ENCODE results near the gene SEPTIN8. TPM values are rescaled to one million over a fixed set of nuclear protein-coding genes. Genes with fewer than 3 reads are reported as not detected.
"Not testable (repeated sequence)": the region's sequence is repeated elsewhere in the genome, so short reads cannot be mapped to it uniquely, and the experiment has no call there.

The SEPTIN8 gene
- total RNA-seq, 1 experiment from 2014 or later, result 48.1 TPM

- DNase-seq (ENCODE audit: low spot score), result no peak
These were observed 36.0 kb upstream of the SEPTIN8 start, which contains the start of gene SOWAHA for GRCh38 chr5:132812781-132813598. Gene SOWAHA, plus strand, starts transcription at chr5:132813302. Its CDS starts 320 bp downstream, at chr5:132813622.

GRCh38 chr5:132812123-132812765 is 35.2 kb upstream of the SEPTIN8 start:
- no peak for DNase-seq (ENCODE audit: low spot score)

GRCh38 chr5:132810605-132811004 is 33.6 kb upstream of the SEPTIN8 start:
- DNase-seq (ENCODE audit: low spot score), result no peak

- no peak for DNase-seq (ENCODE audit: low spot score)
These were observed 31.8 kb upstream of the SEPTIN8 start for GRCh38 chr5:132808866-132809265.

GRCh38 chr5:132808448-132808847 is 31.4 kb upstream of the SEPTIN8 start:
- no peak for DNase-seq (ENCODE audit: low spot score)

GRCh38 chr5:132807163-132807838 is 30.3 kb upstream of the SEPTIN8 start:
- DNase-seq (ENCODE audit: low spot score), result no peak

GRCh38 chr5:132806804-132807162 is 29.7 kb upstream of the SEPTIN8 start:
- not testable (repeated sequence) for DNase-seq (ENCODE audit: low spot score)

GRCh38 chr5:132805872-132806271 is 28.8 kb upstream of the SEPTIN8 start:
- DNase-seq (ENCODE audit: low spot score), result not testable (repeated sequence)

GRCh38 chr5:132804219-132804618 is 27.2 kb upstream of the SEPTIN8 start:
- DNase-seq (ENCODE audit: low spot score), result not testable (repeated sequence)

GRCh38 chr5:132802685-132803066 is 25.6 kb upstream of the SEPTIN8 start:
- DNase-seq (ENCODE audit: low spot score), result not testable (repeated sequence)

- DNase-seq (ENCODE audit: low spot score), result no peak
These were observed 25.1 kb upstream of the SEPTIN8 start for GRCh38 chr5:132802044-132802684.

GRCh38 chr5:132800545-132800944 is 23.5 kb upstream of the SEPTIN8 start:
- DNase-seq (ENCODE audit: low spot score), result no peak

GRCh38 chr5:132799392-132799791 is 22.4 kb upstream of the SEPTIN8 start:
- no peak for DNase-seq (ENCODE audit: low spot score)

- no peak for DNase-seq (ENCODE audit: low spot score)
These were observed 20.6 kb upstream of the SEPTIN8 start for GRCh38 chr5:132797651-132798050.

GRCh38 chr5:132791026-132791425 is 14.0 kb upstream of the SEPTIN8 start:
- no peak for DNase-seq (ENCODE audit: low spot score)

GRCh38 chr5:132790201-132790865 is 13.3 kb upstream of the SEPTIN8 start:
- no peak for DNase-seq (ENCODE audit: low spot score)

- DNase-seq (ENCODE audit: low spot score), result no peak
These were observed 12.2 kb upstream of the SEPTIN8 start for GRCh38 chr5:132788990-132789886.

GRCh38 chr5:132788508-132788907 is 11.5 kb upstream of the SEPTIN8 start:
- no peak for DNase-seq (ENCODE audit: low spot score)

- no peak for DNase-seq (ENCODE audit: low spot score)
These were observed 10.0 kb upstream of the SEPTIN8 start for GRCh38 chr5:132787076-132787475.

- DNase-seq (ENCODE audit: low spot score), result no peak
These were observed 8.8 kb upstream of the SEPTIN8 start for GRCh38 chr5:132785864-132786263.

GRCh38 chr5:132785365-132785764 is 8.3 kb upstream of the SEPTIN8 start:
- no peak for DNase-seq (ENCODE audit: low spot score)
